Measurements from ENCODE around the gene SCN1B. TPM values are rescaled to one million over a fixed set of nuclear protein-coding genes. Genes with fewer than 3 reads are reported as not detected.
"Not testable (repeated sequence)": the region's sequence is repeated elsewhere in the genome, so short reads cannot be mapped to it uniquely, and the experiment has no call there.

Gene SCN1B
- total and polyA plus RNA-seq, 8 donors: 1.3 to 36.6 (median 3.7) TPM; not detected in 1

- peak overlapping the region; percentile 44 to 99 (median 59) for H3K27ac ChIP-seq
- intact Hi-C loops (cut with DNase I; ENCODE audit: low total_unique reads): no loop called here
Measured at GRCh38 chr19:35005256-35005977, 24.9 kb upstream of the SCN1B start.

GRCh38 chr19:35006007-35006341 is 24.3 kb upstream of the SCN1B start:
- H3K4me1 ChIP-seq: peaks cover 50 to 83% (median 64%) of the 10 kb centered on the region in 4 donors
- H3K27me3 ChIP-seq; DNase-seq; H3K4me3 ChIP-seq; intact Hi-C loops (cut with DNase I; ENCODE audit: low total_unique reads); H3K9me3 ChIP-seq: not testable (repeated sequence)
- H3K27ac ChIP-seq: peak overlapping the region; percentile 44 to 99 (median 59)
- peaks cover 17 to 48% (median 33%) of the 10 kb centered on the region in 4 donors for H3K36me3 ChIP-seq
- WGBS, 5 donors: 33 to 60% (median 47%) methylated on average over 5 to 6 of the region's 6 CpGs

More at GRCh38 chr19:35005256-35005977, 24.9 kb upstream of the SCN1B start:
- H3K4me3 ChIP-seq: no peak overlapping the region
- no peak for DNase-seq
- 75 to 87% (median 81%) methylated on average over 10 to 11 of the region's 11 CpGs for WGBS, 5 donors
- TF ChIP-seq POLR2AphosphoS5 (IDR thresholded peaks at IDR 0.05) (no peak), EP300 (IDR thresholded peaks at IDR 0.05) (no peak), POLR2A (IDR thresholded peaks at IDR 0.05) (no peak)
- TF ChIP-seq, protein P1, sequence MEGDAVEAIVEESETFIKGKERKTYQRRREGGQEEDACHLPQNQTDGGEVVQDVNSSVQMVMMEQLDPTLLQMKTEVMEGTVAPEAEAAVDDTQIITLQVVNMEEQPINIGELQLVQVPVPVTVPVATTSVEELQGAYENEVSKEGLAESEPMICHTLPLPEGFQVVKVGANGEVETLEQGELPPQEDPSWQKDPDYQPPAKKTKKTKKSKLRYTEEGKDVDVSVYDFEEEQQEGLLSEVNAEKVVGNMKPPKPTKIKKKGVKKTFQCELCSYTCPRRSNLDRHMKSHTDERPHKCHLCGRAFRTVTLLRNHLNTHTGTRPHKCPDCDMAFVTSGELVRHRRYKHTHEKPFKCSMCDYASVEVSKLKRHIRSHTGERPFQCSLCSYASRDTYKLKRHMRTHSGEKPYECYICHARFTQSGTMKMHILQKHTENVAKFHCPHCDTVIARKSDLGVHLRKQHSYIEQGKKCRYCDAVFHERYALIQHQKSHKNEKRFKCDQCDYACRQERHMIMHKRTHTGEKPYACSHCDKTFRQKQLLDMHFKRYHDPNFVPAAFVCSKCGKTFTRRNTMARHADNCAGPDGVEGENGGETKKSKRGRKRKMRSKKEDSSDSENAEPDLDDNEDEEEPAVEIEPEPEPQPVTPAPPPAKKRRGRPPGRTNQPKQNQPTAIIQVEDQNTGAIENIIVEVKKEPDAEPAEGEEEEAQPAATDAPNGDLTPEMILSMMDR (IDR thresholded peaks at IDR 0.05): no peak
- peaks cover 15 to 42% (median 27%) of the 10 kb centered on the region in 4 donors for H3K36me3 ChIP-seq
- no peaks in the 10 kb centered on the region for H3K9me3 ChIP-seq
- no peaks in the 10 kb centered on the region for H3K27me3 ChIP-seq
- H3K4me1 ChIP-seq: peaks cover 50 to 83% (median 68%) of the 10 kb centered on the region in 4 donors

DNA sequence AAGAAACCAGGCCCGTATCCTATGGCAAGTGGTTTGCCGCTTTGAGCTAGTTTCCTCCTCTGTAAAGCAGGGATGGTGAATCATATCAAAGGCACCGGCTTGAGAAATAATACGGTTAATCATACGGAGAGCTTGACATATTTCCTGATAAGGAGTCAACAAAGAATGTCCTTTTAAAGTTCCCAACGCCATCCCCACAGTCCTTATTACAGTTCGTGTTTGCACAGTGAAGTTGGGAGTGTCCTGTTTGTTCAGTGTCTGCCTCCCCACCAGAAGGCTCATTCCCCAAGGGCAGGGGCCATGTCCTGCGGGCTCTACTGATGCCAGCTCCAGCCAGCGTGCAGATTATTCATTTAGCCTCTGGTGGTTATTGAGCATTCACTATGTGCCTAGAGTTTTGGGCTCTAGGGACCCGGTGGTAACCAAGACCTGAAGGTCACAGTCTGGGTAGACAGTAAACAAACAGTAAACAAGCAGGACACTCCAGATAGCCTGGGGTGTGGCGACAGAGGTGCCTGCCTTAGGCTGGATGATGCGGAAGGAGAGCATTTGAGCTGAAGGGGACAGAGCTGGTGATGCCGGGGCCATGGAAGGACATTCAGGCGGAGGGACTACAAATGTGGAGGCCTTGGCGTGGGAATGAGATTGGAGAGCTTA is 23.8 kb upstream of the SCN1B start:
- Histone ChIP-seq H3K4me3 (no peak overlapping the region), H3K27me3 (no peaks in the 10 kb centered on the region), H3K27ac (peak overlapping the region; percentile 44 to 99 (median 59)), H3K4me1 (peaks cover 50 to 84% (median 61%) of the 10 kb centered on the region in 4 donors), H3K9me3 (no peaks in the 10 kb centered on the region), H3K36me3 (peaks cover 17 to 53% (median 38%) of the 10 kb centered on the region in 4 donors)
- TF ChIP-seq POLR2AphosphoS5 (IDR thresholded peaks at IDR 0.05) (peak in 2 of 3 donors; percentile 74 to 84), EP300 (IDR thresholded peaks at IDR 0.05) (no peak)
- peak; percentile 78 to 90 for DNase-seq
- WGBS, 5 donors: 36 to 62% (median 45%) methylated on average over 15 of the region's 15 CpGs
- intact Hi-C loops (cut with DNase I; ENCODE audit: low total_unique reads): no loop called here

DNA sequence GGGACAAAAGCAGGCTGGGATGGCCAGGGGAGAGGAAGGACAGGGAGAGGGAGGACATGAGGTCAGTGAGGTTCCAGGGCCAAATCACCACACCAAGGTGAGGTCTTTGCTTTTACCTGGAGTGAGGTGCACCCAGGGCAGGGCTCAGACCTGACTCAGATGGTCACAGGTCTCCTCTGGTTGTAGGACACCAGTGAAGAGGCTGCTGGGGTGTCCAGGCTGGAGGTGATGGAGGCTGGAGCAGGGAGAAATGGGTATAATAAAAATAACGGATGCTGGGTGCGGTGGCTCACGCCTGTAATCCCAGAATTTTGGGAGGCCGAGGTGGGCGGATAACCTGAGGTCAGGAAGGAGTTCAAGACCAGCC is 23.3 kb upstream of the SCN1B start:
- peaks cover 17 to 57% (median 43%) of the 10 kb centered on the region in 4 donors for H3K36me3 ChIP-seq
- 86 to 99% (median 97%) methylated on average over 5 of the region's 5 CpGs for WGBS, 5 donors
- TF ChIP-seq, protein P1 (IDR thresholded peaks at IDR 0.05): no peak
- TF ChIP-seq POLR2A (IDR thresholded peaks at IDR 0.05): no peak
- TF ChIP-seq POLR2AphosphoS5 (IDR thresholded peaks at IDR 0.05): no peak
- TF ChIP-seq EP300 (IDR thresholded peaks at IDR 0.05): no peak
- no peaks in the 10 kb centered on the region for H3K9me3 ChIP-seq
- intact Hi-C loops (cut with DNase I; ENCODE audit: low total_unique reads): no loop called here
- no peaks in the 10 kb centered on the region for H3K27me3 ChIP-seq
- H3K27ac ChIP-seq: peak overlapping the region; percentile 33 to 99 (median 59)
- no peak for DNase-seq
- peaks cover 49 to 84% (median 61%) of the 10 kb centered on the region in 4 donors for H3K4me1 ChIP-seq
- H3K4me3 ChIP-seq: no peak overlapping the region

DNA sequence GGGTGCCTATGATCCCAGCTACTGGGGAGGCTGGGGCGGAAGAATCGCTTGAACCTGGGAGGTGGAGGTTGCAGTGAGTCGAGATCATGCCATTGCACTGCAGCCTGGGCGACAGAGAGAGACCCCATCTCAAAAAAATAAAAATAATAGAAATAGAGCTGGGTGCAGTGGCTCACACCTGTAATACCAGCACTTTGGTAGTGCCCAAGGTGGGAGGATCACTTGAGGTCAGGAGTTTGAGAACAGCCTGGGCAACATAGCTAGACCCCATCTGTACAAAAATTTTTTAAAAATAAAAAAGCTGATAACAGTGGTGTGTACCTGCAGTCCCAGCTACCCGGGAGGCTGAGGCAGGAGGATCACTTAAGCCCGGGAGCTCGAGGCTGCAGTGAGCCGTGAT is 22.8 kb upstream of the SCN1B start:
- 96 to 97% (median 97%) methylated on average over 8 of the region's 8 CpGs for WGBS, 5 donors
- Histone ChIP-seq H3K27ac (peak overlapping the region in 4 of 5 donors; percentile 33 to 99 (median 71)), H3K36me3 (peaks cover 17 to 59% (median 47%) of the 10 kb centered on the region in 4 donors), H3K4me1 (peaks cover 49 to 84% (median 60%) of the 10 kb centered on the region in 4 donors)
- H3K4me3 ChIP-seq; intact Hi-C loops (cut with DNase I; ENCODE audit: low total_unique reads); DNase-seq; H3K9me3 ChIP-seq; H3K27me3 ChIP-seq: not testable (repeated sequence)
